GM10847 (cell line): ENCODE data around the gene WFDC11.

Experiments
- POLR2A ChIP-seq: IDR thresholded peaks from 2 replicates; pipeline ENCODE4 v1.6.1; 2011; ENCODE audit not compliant: insufficient read length; ENCODE audit errors: extremely low read depth

WFDC11 gene

DNA sequence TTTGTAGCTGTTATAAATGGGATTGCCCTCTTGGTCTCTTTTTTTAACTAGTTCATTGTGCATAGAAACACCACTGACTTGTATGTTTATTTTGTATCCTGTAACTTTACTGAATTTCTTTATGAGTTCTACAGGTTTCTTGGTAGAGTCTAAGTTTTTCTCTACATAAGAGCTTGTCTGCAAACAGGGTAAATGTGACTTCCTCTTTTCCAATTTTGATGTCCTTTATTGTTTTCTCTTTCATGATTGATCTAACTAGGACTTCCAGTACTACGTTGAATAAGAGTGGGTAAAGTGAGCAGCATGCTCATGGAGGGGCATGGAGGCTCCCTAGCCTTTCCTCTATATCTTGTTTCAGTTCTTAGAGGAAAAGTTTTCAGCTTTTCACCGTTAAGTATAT, 43.5 kb downstream of the WFDC11 start:
- no peak for TF ChIP-seq POLR2A

DNA sequence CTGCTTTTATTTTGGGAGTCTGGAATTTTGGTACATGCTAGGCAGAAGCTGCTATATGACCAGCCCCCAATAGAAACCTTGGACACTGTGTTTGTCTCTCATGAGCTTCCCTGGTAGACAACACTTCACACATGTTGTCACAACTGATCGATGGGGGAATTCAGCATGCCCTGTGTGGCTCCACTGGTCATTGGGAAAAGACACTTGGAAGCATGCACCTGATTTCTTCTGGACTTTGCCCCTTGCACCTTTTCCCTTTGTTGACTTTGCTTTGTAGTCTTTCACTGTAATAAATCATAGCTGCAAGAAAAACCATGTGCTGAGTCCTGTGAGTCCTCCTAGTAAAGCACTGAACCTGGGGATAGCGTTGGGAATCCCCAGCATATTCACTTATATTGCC, 48.4 kb downstream of the WFDC11 start:
- TF ChIP-seq POLR2A: no peak

DNA sequence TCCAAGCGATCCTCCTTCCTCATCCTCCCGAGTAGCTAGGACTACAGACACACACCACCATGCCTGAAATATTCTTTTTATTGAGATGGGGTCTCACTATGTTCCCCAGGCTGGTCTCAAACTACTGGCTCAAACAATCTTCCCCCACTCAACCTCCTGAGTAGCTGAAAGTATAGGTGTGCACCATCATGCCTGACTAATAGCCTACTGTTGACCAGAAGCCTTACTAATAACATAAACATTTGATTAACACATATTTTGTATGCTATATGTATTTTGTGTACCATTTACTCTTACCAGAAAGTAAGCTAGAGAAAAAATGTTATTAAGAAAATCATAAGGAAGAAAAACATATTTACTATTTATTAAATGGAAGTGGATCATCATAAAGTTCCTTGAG, 52.4 kb downstream of the WFDC11 start:
- TF ChIP-seq POLR2A: no peak

DNA sequence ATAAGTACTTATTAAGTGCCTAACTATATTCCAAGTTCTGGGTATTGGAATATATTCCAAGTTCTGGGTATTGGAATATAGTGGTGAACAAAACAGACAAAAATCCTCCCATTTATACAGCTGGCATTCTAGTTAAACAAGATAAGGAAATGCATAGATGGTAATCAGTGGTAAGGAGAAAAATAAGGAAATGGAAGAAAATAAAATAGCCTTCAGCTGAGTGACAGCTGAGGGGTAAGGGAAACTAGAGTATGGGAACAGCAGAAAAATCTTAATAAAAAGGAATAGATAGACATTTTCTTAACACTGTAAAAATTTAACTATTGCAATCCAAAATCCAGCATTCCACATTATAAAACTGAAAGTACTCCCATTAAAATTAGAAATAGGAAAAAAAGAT, 57.7 kb downstream of the WFDC11 start:
- TF ChIP-seq POLR2A: no peak

DNA sequence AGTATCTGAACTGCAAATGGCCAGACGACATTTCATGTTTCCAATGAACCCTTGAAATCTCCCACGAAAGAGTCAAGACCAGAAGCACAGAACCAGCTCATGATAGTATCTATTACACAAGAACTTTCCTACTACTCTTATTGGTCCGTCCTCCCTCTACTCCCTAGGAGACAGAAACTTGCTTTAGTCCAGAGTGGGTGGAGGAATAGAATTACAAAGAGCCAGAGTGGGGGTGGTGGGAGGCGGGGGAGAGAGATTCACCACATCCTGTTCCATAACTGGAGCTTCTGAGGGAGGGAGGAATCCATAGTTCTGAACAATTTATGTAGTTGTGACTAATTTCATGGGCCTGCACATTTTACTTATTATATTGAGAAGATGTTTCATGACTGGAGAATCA, 59.0 kb downstream of the WFDC11 start:
- no peak for TF ChIP-seq POLR2A

DNA sequence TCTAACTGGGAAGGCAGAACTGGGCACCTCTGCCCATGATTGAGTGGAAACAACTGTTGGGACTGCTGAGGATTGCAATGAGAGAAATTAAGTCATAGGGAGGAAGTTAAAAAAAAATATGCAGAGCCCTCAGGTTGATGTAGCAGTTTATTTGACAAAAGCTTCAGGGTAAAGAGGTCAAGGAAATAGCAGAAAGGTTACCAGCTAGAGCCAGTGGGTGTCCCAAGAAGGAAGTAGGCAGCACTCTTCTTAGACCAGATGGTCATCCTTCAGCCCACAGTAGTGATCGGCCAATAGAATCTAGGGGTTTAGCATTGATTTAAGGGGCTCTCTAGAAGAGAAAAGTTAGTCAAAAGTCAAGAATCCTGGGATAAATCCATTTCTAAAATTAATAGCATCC, 62.2 kb downstream of the WFDC11 start:
- no peak for TF ChIP-seq POLR2A
